ENCODE data around the gene STK32B. TPM values are rescaled to one million over a fixed set of nuclear protein-coding genes. Genes with fewer than 3 reads are reported as not detected.

The STK32B gene
- total RNA-seq, 4 donors from 2014 or later: 0.39 to 2.7 (median 2.4) TPM

GRCh38 chr4:5463936-5464650 lies 412.8 kb downstream of the STK32B start:
- Histone ChIP-seq H3K9me3 (no peaks in the 10 kb centered on the region), H3K27me3 (no peaks in the 10 kb centered on the region), H3K27ac (no peak overlapping the region), H3K36me3 (peaks cover 0 to 16% (median 0%) of the 10 kb centered on the region in 3 donors), H3K4me1 (no peaks in the 10 kb centered on the region), H3K4me3 (no peak overlapping the region)
- no peak for TF ChIP-seq POLR2A (IDR thresholded peaks at IDR 0.05)
- no peak for TF ChIP-seq CTCF (IDR thresholded peaks at IDR 0.05)
- TF ChIP-seq EP300 (IDR thresholded peaks at IDR 0.05): no peak
- 87 to 90% methylated on average over 14 to 15 of the region's 15 CpGs for WGBS, 2 donors
- no peak for DNase-seq (ENCODE audit: low spot score in 2 of 2)

GRCh38 chr4:5465529-5465928 lies 414.2 kb downstream of the STK32B start:
- H3K9me3 ChIP-seq: no peaks in the 10 kb centered on the region
- no peak overlapping the region for H3K27ac ChIP-seq
- H3K36me3 ChIP-seq: peaks cover 0 to 16% (median 0%) of the 10 kb centered on the region in 3 donors
- no peak overlapping the region for H3K4me3 ChIP-seq
- no peaks in the 10 kb centered on the region for H3K4me1 ChIP-seq
- TF ChIP-seq POLR2A (IDR thresholded peaks at IDR 0.05) (no peak), EP300 (IDR thresholded peaks at IDR 0.05) (no peak), CTCF (IDR thresholded peaks at IDR 0.05) (no peak)
- 93 to 97% methylated on average over 4 of the region's 4 CpGs for WGBS, 2 donors
- no peak for DNase-seq (ENCODE audit: low spot score in 2 of 2)
- no peaks in the 10 kb centered on the region for H3K27me3 ChIP-seq

GRCh38 chr4:5465956-5466355 lies 414.7 kb downstream of the STK32B start:
- WGBS, 2 donors: 85 to 91% methylated on average over 8 of the region's 9 CpGs
- Histone ChIP-seq H3K4me3 (no peak overlapping the region), H3K4me1 (no peaks in the 10 kb centered on the region), H3K9me3 (no peaks in the 10 kb centered on the region), H3K27ac (no peak overlapping the region), H3K27me3 (no peaks in the 10 kb centered on the region), H3K36me3 (peaks cover 0 to 16% (median 0%) of the 10 kb centered on the region in 3 donors)
- DNase-seq (ENCODE audit: low spot score in 2 of 2): no peak
- TF ChIP-seq POLR2A (IDR thresholded peaks at IDR 0.05) (no peak), EP300 (IDR thresholded peaks at IDR 0.05) (no peak), CTCF (IDR thresholded peaks at IDR 0.05) (no peak)

GRCh38 chr4:5467111-5467510 lies 415.8 kb downstream of the STK32B start:
- Histone ChIP-seq H3K9me3 (no peaks in the 10 kb centered on the region), H3K4me1 (no peaks in the 10 kb centered on the region), H3K4me3 (no peak overlapping the region), H3K27me3 (no peaks in the 10 kb centered on the region), H3K36me3 (peaks cover 0 to 16% (median 0%) of the 10 kb centered on the region in 3 donors), H3K27ac (no peak overlapping the region)
- DNase-seq (ENCODE audit: low spot score in 2 of 2): no peak
- TF ChIP-seq POLR2A (IDR thresholded peaks at IDR 0.05): no peak
- TF ChIP-seq EP300 (IDR thresholded peaks at IDR 0.05): no peak
- TF ChIP-seq CTCF (IDR thresholded peaks at IDR 0.05): no peak
- WGBS, 2 donors: 84 to 87% methylated on average over 13 of the region's 13 CpGs

DNA sequence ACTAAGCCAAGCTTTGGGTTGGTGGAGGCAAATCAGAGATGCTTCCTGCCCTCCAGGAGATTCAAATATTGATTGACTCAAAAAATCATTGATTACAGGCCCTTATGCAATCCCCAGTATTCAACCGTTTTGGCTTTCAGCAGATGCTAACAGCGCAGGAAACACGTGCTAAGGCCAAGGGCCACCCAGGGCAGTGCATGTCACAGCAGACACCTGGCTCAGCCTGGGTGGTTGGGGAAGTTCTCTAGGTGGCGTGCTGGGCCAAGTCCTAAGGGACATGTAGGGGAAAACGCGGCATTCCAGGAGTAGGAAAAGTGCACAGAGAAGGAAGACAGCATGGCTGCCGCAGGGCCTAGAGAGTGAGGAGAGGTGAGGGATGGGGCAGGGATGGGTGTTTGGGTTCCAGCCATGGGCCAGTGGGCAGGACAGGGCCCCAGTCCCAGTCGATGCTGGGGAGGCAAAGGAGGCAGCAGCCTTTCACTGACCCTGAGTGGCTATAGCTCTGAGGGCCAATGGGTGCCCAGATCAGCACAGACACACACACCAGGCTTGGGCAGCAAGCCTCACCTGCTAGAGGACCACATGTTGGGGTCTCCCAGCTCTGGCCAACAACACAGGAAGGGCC lies 418.0 kb downstream of the STK32B start:
- 76 to 81% methylated on average over 8 of the region's 8 CpGs for WGBS, 2 donors
- DNase-seq (ENCODE audit: low spot score in 2 of 2): no peak
- Histone ChIP-seq H3K27me3 (no peaks in the 10 kb centered on the region), H3K4me1 (no peaks in the 10 kb centered on the region), H3K36me3 (peaks cover 0 to 29% (median 0%) of the 10 kb centered on the region in 3 donors), H3K27ac (no peak overlapping the region), H3K4me3 (no peak overlapping the region), H3K9me3 (peaks cover 0 to 3% (median 0%) of the 10 kb centered on the region in 4 donors)
- TF ChIP-seq EP300 (IDR thresholded peaks at IDR 0.05) (no peak), POLR2A (IDR thresholded peaks at IDR 0.05) (no peak), CTCF (IDR thresholded peaks at IDR 0.05) (no peak)
